Keratinocyte (primary cell): Measurements from ENCODE around the gene ELOVL5.

Experiments used
- CTCF ChIP-seq, 3 experiments: IDR thresholded peaks in 1 of 3; conservative IDR thresholded peaks in 1 of 3; optimal IDR thresholded peaks in 1 of 3; 2 replicates in 2 of 3; 3 replicates in 1 of 3; pipeline versions ENCODE3 to v1.5.1; 2011; ENCODE audit warnings: low read length in 3 of 3, mild to moderate bottlenecking in 3 of 3, moderate library complexity in 2 of 3, control low read depth in 1 of 3, inconsistent platforms in 1 of 3; ENCODE audit not compliant: insufficient read depth in 2 of 3; ENCODE audit errors: extremely low read depth in 1 of 3
- EZH2 ChIP-seq: IDR thresholded peaks from one replicate; pipeline ENCODE4 v1.6.1; 2012; ENCODE audit warnings: inconsistent platforms, mild to moderate bottlenecking, low read length, moderate library complexity

DNA sequence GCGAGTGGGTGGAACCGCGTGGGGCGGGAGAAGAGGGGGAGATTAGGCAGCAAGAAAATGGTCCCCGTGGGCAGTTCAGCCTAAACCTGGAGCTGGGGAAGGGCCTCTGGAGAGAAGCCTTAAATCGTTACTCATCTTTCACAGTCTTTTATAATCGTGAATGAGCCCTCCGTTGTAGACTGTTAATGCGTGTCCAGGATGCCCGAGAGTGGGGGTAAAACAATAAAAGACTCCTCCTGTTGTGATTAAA is 11.0 kb upstream of the ELOVL5 start:
- TF ChIP-seq CTCF (optimal IDR thresholded peaks at IDR 0.05 in 1 of 3, IDR thresholded peaks at IDR 0.05 in 1 of 3, conservative IDR thresholded peaks at IDR 0.05 in 1 of 3; ENCODE audit: extremely low read depth in 1 of 3, insufficient read depth in 2 of 3, low read length in 3 of 3) (no peak), EZH2 (no peak)
